GM12878 (cell line): ENCODE measurements around the gene VAC14. TPM values are rescaled to one million over a fixed set of nuclear protein-coding genes. Genes with fewer than 3 reads are reported as not detected.

ENCODE experiments used
- ATAC-seq: fragments of 200-7000 bp; cut with Tn5 transposase; 3 replicates; pipeline ENCODE4 v1.9.1; 2020; ENCODE audit warnings: mild to moderate bottlenecking, moderate library complexity
- BruUV-seq: library from RNA; stranded (reverse); fragments of 400-500 nt; replicated peaks from 2 replicates; lab custom pipeline; 2021; lab: Mats Ljungman, UMichigan
- CTCF ChIA-PET: fragments of 300-600 bp; sonication (Branson Sonifier 250); formaldehyde crosslinking; extraction: SDS; loops from one replicate; lab custom pipeline; 2021; ENCODE audit warnings: inconsistent platforms; lab: Yijun Ruan, JAX
- POLR2A ChIA-PET: fragments of 350-600 bp; formaldehyde crosslinking; extraction: SDS; loops from one replicate; lab custom pipeline; 2021; ENCODE audit warnings: inconsistent platforms; lab: Charles Lee
- RAD21 ChIA-PET: fragments of 300-600 bp; sonication (Branson Sonifier 250); formaldehyde crosslinking; loops from one replicate; lab custom pipeline; 2023; ENCODE audit warnings: antibody characterized with exemption; ENCODE audit not compliant: unreplicated experiment; lab: Charles Lee
- SMC1A ChIA-PET: fragments of 300-600 bp; sonication (Branson Sonifier 250); formaldehyde crosslinking; loops from one replicate; lab custom pipeline; 2023; ENCODE audit not compliant: unreplicated experiment, uncharacterized antibody; lab: Charles Lee
- DNase-seq: peaks from one replicate; pipeline ENCODE4 v3.0.0-alpha.2; 2011; ENCODE audit warnings: low read depth, low spot score
- FAIRE-seq: peaks from 3 replicates; lab custom pipeline; 2011; peaks lifted over from hg19 to GRCh38; lab: Jason Lieb, UNC
- H2AFZ ChIP-seq: 2 replicates; pipeline ENCODE4 v1.6.0; 2011; ENCODE audit warnings: low read depth, low read length, control low read depth; ENCODE audit not compliant: control insufficient read depth
- H3K27ac ChIP-seq: 2 replicates; pipeline ENCODE4 v1.5.1; 2011; ENCODE audit warnings: control low read depth; ENCODE audit not compliant: control insufficient read depth, insufficient read depth
- H3K27me3 ChIP-seq, 2 experiments: replicated peaks in 1 of 2; 2 replicates each; pipeline versions ENCODE4 v1.6.0 to v1.6.1; 2011; ENCODE audit warnings: low read length in 1 of 2; ENCODE audit not compliant: control insufficient read depth in 2 of 2, insufficient read depth in 2 of 2
- H3K36me3 ChIP-seq, 2 experiments: 2 replicates each; pipeline ENCODE4 v1.5.1; 2011; ENCODE audit warnings: low read length in 1 of 2; ENCODE audit not compliant: control insufficient read depth in 2 of 2, insufficient read depth in 2 of 2
- H3K4me1 ChIP-seq: 2 replicates; pipeline ENCODE4 v1.6.1; 2011; ENCODE audit warnings: mild to moderate bottlenecking, low read length, moderate library complexity, mixed read lengths; ENCODE audit not compliant: control insufficient read depth, insufficient read depth
- H3K4me2 ChIP-seq: 2 replicates; pipeline ENCODE4 v1.6.0; 2011; ENCODE audit warnings: control low read depth; ENCODE audit not compliant: control insufficient read depth, insufficient read depth
- H3K4me3 ChIP-seq: fragments of 200-600 bp; sonication (generic); 2 replicates; pipeline ENCODE4 v1.5.1; 2016
- H3K79me2 ChIP-seq: 2 replicates; pipeline ENCODE4 v1.6.0; 2011; ENCODE audit warnings: low read length; ENCODE audit not compliant: control insufficient read depth, insufficient read depth
- H3K9ac ChIP-seq: 2 replicates; pipeline ENCODE4 v1.8.0; 2011; ENCODE audit warnings: low read length, control low read depth, mixed read lengths; ENCODE audit not compliant: control insufficient read depth, insufficient read depth
- H3K9me3 ChIP-seq: replicated peaks from 3 replicates; pipeline ENCODE4 v1.5.1; 2011; ENCODE audit warnings: mild to moderate bottlenecking, low read length; ENCODE audit not compliant: control insufficient read depth, insufficient read depth
- H4K20me1 ChIP-seq: 2 replicates; pipeline ENCODE4 v1.6.0; 2011; ENCODE audit not compliant: control insufficient read depth, insufficient read depth
- BACH1 ChIP-seq: fragments of 450-650 bp; IDR thresholded peaks from 2 replicates; pipeline ENCODE4 v1.6.1; 2017; ENCODE audit warnings: mild to moderate bottlenecking, borderline replicate concordance
- CBFB ChIP-seq: IDR thresholded peaks from 2 replicates; pipeline ENCODE4 v1.6.1; 2016; ENCODE audit warnings: antibody characterized with exemption, low read depth
- CHD1 ChIP-seq: IDR thresholded peaks from 2 replicates; pipeline ENCODE4 v1.6.1; 2012; ENCODE audit warnings: low read depth, low read length, improper control_type of control experiment
- MEF2A ChIP-seq: IDR thresholded peaks from 2 replicates; pipeline ENCODE4 v1.6.1; 2011; ENCODE audit warnings: low read depth, mild to moderate bottlenecking, low read length, moderate library complexity; ENCODE audit not compliant: insufficient read depth
- MYB ChIP-seq: fragments of 150-350 bp; IDR thresholded peaks from 2 replicates; pipeline ENCODE4 v1.6.1; 2014; ENCODE audit warnings: mild to moderate bottlenecking, low read depth, low read length, borderline replicate concordance
- NR2F1 ChIP-seq: fragments of 450-650 bp; conservative IDR thresholded peaks from 2 replicates; pipeline ENCODE4 v1.6.1; 2017; ENCODE audit warnings: mild to moderate bottlenecking
- PML ChIP-seq: IDR thresholded peaks from 2 replicates; pipeline ENCODE4 v1.6.1; 2012; ENCODE audit warnings: low read length, inconsistent platforms
- RB1 ChIP-seq: fragments of 450-650 bp; formaldehyde crosslinking; IDR thresholded peaks from 2 replicates; pipeline ENCODE4 v1.6.1; 2017; ENCODE audit warnings: mild to moderate bottlenecking, borderline replicate concordance
- SPI1 ChIP-seq: IDR thresholded peaks from 2 replicates; pipeline ENCODE4 v1.6.1; 2011; ENCODE audit warnings: low read depth, mild to moderate bottlenecking, low read length, moderate library complexity, borderline replicate concordance; ENCODE audit not compliant: insufficient read depth
- YY1 ChIP-seq: IDR thresholded peaks from 2 replicates; pipeline ENCODE4 v1.6.1; 2011; ENCODE audit warnings: low read depth, mild to moderate bottlenecking, low read length
- WGBS: methylation state at CpG from one replicate; pipeline ENCODE4 v1.1.6; 2016; ENCODE audit warnings: low lambda C conversion rate; ENCODE audit not compliant: insufficient replicate concordance, insufficient coverage; ENCODE audit errors: missing lambda C conversion rate; 5-methylcytosine and 5-hydroxymethylcytosine counted together
- in situ Hi-C: fragments of 300-500 bp; cut with MboI; formaldehyde crosslinking; loops from 9 replicates; pipeline ENCODE4 v1.14.3; 2018; ENCODE audit warnings: mixed read lengths
- intact Hi-C: fragments of 100-400 bp; cut with micrococcal nuclease; formaldehyde crosslinking; loops from one replicate; pipeline ENCODE4 v1.14.2; 2022; ENCODE audit not compliant: unreplicated experiment
- polyA plus RNA-seq, 11 experiments: library from polyadenylated mRNA; depleted of rRNA in 4 of 11; unstranded in 6 of 11; stranded (reverse) in 5 of 11; fragments of >200 nt; fragmentation: Nextera tagmentation in 4 of 11; fragmentation: Illumina TruSeq in 1 of 11; extraction: Ambion mirVana in 4 of 11; extraction: Trizol in 1 of 11; gene quantifications; 1 replicate in 1 of 11; 2 replicates in 10 of 11; pipeline versions ENCODE4 v1.2.1 to v1.2.3, GENCODE V29; 2011 to 2016; ENCODE audit warnings: inconsistent platforms in 2 of 11, missing spikeins in 2 of 11, low read depth in 1 of 11
- total RNA-seq, 4 experiments: library from RNA; depleted of rRNA in 3 of 4; stranded (reverse); fragments of >200 nt in 3 of 4; fragmentation: Illumina TruSeq in 1 of 4; extraction: Trizol in 1 of 4; gene quantifications; 2 replicates each; pipeline versions ENCODE4 v1.2.1 to v1.2.3, GENCODE V29; 2013 to 2021
- TF ChIP-seq, protein P1 (sequence below): fragments of 450-650 bp; IDR thresholded peaks from 2 replicates; pipeline ENCODE4 v1.6.1; 2017; ENCODE audit warnings: mild to moderate bottlenecking, low read depth, inconsistent platforms; ENCODE audit not compliant: poor library complexity, severe bottlenecking
- TF ChIP-seq, protein P2 (sequence below): fragments of 450-650 bp; IDR thresholded peaks from 2 replicates; pipeline ENCODE4 v1.6.1; 2016; ENCODE audit warnings: mild to moderate bottlenecking
- TF ChIP-seq, protein P3 (sequence below): fragments of 450-650 bp; IDR thresholded peaks from 2 replicates; pipeline ENCODE4 v1.6.1; 2017; ENCODE audit warnings: mild to moderate bottlenecking
- TF ChIP-seq, protein P4 (sequence below): fragments of 450-650 bp; IDR thresholded peaks from 2 replicates; pipeline ENCODE4 v1.6.1; 2017; ENCODE audit warnings: borderline replicate concordance

The VAC14 gene
- total and polyA plus RNA-seq, 10 of the 15 experiments (the other 5 are each of a cell fraction or from before 2014, with no cell fraction given) = 1.3 to 45.5 (median 25.5) TPM

DNA sequence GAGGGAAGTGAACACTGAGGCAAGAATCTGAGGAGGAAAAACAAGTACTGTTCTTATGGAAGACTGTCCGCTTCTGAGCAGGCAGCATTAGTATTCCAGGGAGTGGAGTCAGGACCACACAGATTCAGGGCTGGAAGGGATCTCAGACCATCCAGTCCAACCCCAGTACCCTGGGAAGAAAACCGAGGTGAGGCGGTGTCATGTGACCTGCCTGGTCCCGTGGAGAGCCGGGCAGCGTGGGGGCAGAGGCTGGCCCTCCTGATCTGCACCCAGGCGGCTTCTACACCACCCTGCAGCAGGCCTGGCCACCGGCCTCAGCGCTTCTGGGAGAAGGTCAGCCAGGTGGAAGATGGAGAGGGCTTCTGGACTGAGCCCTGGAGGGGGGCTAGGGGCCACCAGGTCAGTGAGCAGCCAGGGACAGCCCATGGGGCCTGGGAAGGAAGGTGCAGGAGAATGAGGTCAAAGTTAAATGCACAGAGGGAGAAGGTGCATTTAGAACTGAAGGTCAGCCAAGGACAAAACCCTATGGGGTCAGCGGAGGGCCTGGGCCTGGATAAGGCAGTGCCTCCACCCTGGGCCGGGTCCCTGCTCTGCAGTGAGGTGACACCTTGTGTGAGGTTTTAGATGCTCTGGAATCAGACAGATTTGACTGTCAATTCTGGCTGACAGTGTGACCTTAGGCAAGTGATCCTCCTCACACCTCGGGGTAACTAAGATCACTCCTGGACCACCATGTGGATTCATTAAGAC, 45.9 kb downstream of the VAC14 start (continued):
- TF ChIP-seq, protein P1, sequence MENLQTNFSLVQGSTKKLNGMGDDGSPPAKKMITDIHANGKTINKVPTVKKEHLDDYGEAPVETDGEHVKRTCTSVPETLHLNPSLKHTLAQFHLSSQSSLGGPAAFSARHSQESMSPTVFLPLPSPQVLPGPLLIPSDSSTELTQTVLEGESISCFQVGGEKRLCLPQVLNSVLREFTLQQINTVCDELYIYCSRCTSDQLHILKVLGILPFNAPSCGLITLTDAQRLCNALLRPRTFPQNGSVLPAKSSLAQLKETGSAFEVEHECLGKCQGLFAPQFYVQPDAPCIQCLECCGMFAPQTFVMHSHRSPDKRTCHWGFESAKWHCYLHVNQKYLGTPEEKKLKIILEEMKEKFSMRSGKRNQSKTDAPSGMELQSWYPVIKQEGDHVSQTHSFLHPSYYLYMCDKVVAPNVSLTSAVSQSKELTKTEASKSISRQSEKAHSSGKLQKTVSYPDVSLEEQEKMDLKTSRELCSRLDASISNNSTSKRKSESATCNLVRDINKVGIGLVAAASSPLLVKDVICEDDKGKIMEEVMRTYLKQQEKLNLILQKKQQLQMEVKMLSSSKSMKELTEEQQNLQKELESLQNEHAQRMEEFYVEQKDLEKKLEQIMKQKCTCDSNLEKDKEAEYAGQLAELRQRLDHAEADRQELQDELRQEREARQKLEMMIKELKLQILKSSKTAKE = no peak
- TF ChIP-seq CHD1 (no peak), MEF2A (no peak), SPI1 (no peak), PML (no peak), RB1 (no peak), CBFB (no peak)

DNA sequence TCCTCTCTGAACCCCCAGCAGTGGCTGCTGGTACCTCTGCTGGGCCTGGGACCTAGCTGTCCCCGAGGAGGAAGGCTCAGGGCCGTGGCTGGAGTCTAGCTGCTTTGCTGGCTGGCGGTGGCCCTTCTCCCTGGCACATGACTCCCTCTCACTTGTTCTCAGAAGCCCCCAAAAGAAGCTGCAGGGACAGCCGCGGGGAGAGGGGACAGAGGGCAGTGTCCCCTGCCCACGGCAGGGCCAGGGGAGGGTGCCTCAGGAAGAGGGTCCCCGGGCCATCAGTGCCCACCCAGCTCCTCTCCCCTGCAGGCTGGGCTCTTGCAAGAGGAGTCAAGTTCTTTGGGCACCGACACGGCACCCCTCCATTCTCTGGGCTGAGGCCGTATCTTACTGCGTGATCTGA, 46.6 kb downstream of the VAC14 start:
- CTCF ChIA-PET = no interaction called here
- TF ChIP-seq, protein P2, sequence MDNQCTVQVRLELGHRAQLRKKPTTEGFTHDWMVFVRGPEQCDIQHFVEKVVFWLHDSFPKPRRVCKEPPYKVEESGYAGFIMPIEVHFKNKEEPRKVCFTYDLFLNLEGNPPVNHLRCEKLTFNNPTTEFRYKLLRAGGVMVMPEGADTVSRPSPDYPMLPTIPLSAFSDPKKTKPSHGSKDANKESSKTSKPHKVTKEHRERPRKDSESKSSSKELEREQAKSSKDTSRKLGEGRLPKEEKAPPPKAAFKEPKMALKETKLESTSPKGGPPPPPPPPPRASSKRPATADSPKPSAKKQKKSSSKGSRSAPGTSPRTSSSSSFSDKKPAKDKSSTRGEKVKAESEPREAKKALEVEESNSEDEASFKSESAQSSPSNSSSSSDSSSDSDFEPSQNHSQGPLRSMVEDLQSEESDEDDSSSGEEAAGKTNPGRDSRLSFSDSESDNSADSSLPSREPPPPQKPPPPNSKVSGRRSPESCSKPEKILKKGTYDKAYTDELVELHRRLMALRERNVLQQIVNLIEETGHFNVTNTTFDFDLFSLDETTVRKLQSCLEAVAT = no peak
- TF ChIP-seq NR2F1 (no peak), YY1 (no peak), MYB (no peak), BACH1 (no peak)
- TF ChIP-seq, protein P3, sequence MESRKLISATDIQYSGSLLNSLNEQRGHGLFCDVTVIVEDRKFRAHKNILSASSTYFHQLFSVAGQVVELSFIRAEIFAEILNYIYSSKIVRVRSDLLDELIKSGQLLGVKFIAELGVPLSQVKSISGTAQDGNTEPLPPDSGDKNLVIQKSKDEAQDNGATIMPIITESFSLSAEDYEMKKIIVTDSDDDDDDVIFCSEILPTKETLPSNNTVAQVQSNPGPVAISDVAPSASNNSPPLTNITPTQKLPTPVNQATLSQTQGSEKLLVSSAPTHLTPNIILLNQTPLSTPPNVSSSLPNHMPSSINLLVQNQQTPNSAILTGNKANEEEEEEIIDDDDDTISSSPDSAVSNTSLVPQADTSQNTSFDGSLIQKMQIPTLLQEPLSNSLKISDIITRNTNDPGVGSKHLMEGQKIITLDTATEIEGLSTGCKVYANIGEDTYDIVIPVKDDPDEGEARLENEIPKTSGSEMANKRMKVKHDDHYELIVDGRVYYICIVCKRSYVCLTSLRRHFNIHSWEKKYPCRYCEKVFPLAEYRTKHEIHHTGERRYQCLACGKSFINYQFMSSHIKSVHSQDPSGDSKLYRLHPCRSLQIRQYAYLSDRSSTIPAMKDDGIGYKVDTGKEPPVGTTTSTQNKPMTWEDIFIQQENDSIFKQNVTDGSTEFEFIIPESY = no peak
- TF ChIP-seq, protein P4, sequence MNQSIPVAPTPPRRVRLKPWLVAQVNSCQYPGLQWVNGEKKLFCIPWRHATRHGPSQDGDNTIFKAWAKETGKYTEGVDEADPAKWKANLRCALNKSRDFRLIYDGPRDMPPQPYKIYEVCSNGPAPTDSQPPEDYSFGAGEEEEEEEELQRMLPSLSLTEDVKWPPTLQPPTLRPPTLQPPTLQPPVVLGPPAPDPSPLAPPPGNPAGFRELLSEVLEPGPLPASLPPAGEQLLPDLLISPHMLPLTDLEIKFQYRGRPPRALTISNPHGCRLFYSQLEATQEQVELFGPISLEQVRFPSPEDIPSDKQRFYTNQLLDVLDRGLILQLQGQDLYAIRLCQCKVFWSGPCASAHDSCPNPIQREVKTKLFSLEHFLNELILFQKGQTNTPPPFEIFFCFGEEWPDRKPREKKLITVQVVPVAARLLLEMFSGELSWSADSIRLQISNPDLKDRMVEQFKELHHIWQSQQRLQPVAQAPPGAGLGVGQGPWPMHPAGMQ = no peak

More for the DNA sequence above, 46.6 kb downstream of the VAC14 start:
- no peaks in the 10 kb centered on the region for H3K27me3 ChIP-seq
- no peak overlapping the region for H3K27ac ChIP-seq
- H3K9me3 ChIP-seq = no peaks in the 10 kb centered on the region
- RAD21 ChIA-PET = no interaction called here
- no TSS peak for BruUV-seq
- no peak overlapping the region for H3K4me2 ChIP-seq
- ATAC-seq (no peak), DNase-seq (no peak), FAIRE-seq (no peak)
- H3K79me2 ChIP-seq = no peaks in the 10 kb centered on the region
- intact Hi-C loops (no loop called here), in situ Hi-C loops (no loop called here)
- no peak overlapping the region for H3K4me3 ChIP-seq
- no peaks in the 10 kb centered on the region for H3K4me1 ChIP-seq
- H3K36me3 ChIP-seq = peaks cover 0 to 4% of the 10 kb centered on the region in 2 experiments; a peak in 3 of 4 replicates
- no peak overlapping the region for H3K9ac ChIP-seq
- no peak overlapping the region for H2AFZ ChIP-seq
- POLR2A ChIA-PET = no interaction called here
- WGBS = 81% methylated on average over 11 of the region's 11 CpGs
- SMC1A ChIA-PET = no interaction called here
- H4K20me1 ChIP-seq = no peaks in the 10 kb centered on the region
